ENCODE measurements around the gene RPL27. TPM values are rescaled to one million over a fixed set of nuclear protein-coding genes. Genes with fewer than 3 reads are reported as not detected.
A peak's percentile ranks its signal among the peaks of the same experiment; 100 is the strongest.

Gene RPL27
- total and polyA plus RNA-seq, 2 of the 8 experiments (the other 6 are each of a cell fraction or from before 2014, with no cell fraction given), result 1,415 to 3,779 TPM

DNA sequence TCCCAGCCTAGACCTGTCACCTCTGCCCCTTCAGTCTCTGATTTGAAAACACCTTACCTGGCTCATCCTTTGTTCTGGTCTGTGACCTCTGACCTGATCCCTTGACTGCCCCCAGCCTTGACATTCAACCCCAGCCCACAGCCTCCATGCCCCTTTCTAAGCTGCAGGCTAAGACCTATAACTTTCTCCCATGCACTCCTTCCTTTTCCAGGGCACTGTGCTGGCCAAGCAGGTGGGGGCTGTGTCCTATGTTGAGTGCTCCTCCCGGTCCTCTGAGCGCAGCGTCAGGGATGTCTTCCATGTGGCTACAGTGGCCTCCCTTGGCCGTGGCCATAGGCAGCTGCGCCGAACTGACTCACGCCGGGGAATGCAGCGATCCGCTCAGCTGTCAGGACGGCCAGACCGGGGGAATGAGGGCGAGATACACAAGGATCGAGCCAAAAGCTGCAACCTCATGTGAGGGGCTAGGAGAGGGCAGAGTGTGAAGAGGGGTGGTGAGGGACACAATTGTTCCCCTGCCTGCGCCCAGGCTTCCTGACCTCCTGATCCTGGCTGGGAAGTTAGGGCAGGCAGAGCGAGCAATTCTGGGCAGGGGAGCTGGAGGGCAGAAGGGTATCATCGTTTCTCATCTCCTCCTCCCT, 30.1 kb downstream of the RPL27 start:
- CTCF ChIA-PET (ENCODE audit: partially characterized antibody), result interaction anchor here (1.0 to 1.6 kb wide), 3 partner anchors 12 to 281 kb away, joined by 3 to 5 read pairs (median 4); no protein-coding TSS in a partner anchor
- no peak for TF ChIP-seq EGR1 (IDR thresholded peaks at IDR 0.05; ENCODE audit: borderline replicate concordance, low read depth, low read length)
- no peak for TF ChIP-seq GTF2F1 (IDR thresholded peaks at IDR 0.05; ENCODE audit: borderline replicate concordance, low read depth, low read length)
- no peak for TF ChIP-seq SP4 (IDR thresholded peaks at IDR 0.05; ENCODE audit: low read length)
- TF ChIP-seq TAF1 (IDR thresholded peaks at IDR 0.05; ENCODE audit: low read depth, low read length), result no peak
- TF ChIP-seq ASH2L (IDR thresholded peaks at IDR 0.05; ENCODE audit: low read length), result no peak
- TF ChIP-seq CBX5 (IDR thresholded peaks at IDR 0.05; ENCODE audit: low read depth, low read length), result no peak
- TF ChIP-seq SIN3A (conservative IDR thresholded peaks at IDR 0.05 in 1 of 2, IDR thresholded peaks at IDR 0.05 in 1 of 2; ENCODE audit: low read depth in 1 of 2, low read length in 2 of 2), result no peak
- TF ChIP-seq TBP (IDR thresholded peaks at IDR 0.05; ENCODE audit: low read depth, low read length), result no peak
- TF ChIP-seq, protein P1, sequence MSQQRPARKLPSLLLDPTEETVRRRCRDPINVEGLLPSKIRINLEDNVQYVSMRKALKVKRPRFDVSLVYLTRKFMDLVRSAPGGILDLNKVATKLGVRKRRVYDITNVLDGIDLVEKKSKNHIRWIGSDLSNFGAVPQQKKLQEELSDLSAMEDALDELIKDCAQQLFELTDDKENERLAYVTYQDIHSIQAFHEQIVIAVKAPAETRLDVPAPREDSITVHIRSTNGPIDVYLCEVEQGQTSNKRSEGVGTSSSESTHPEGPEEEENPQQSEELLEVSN (IDR thresholded peaks at IDR 0.05), result no peak

More for the DNA sequence above, 30.1 kb downstream of the RPL27 start:
- Histone ChIP-seq H3K4me1 (replicated peaks in 1 of 4; ENCODE audit: control insufficient read depth in 3 of 4, insufficient read depth in 4 of 4, low read length in 3 of 4) (peaks cover 16 to 24% (median 18%) of the 10 kb centered on the region in 4 experiments), H3K23ac (ENCODE audit: insufficient read length) (no peak overlapping the region), H2AFZ (ENCODE audit: low read length) (no peak overlapping the region), H2BK20ac (ENCODE audit: low read length) (peak overlapping the region; percentile 15), H3K9me3 (ENCODE audit: insufficient read depth in 2 of 2, low read depth in 1 of 2, low read length in 1 of 2) (no peaks in the 10 kb centered on the region), H4K20me1 (replicated peaks in 1 of 2; ENCODE audit: control insufficient read depth in 1 of 2, insufficient read depth in 2 of 2, low read length in 2 of 2) (no peaks in the 10 kb centered on the region), H3K4me2 (ENCODE audit: insufficient read depth in 1 of 2, low read depth in 2 of 2, low read length in 2 of 2) (peak overlapping the region; percentile 64 to 69), H4K5ac (ENCODE audit: insufficient read length, low read depth, low read length) (no peak overlapping the region), H2BK120ac (replicated peaks; ENCODE audit: low read depth, low read length) (no peak overlapping the region), H2BK15ac (ENCODE audit: low read length) (peak overlapping the region; percentile 88; the same call in 1 of the 2 replicates), H2BK5ac (ENCODE audit: low read depth, low read length) (peak overlapping the region; percentile 75), H3K27me3 (replicated peaks in 1 of 4; ENCODE audit: control insufficient read depth in 3 of 4, extremely low read depth in 1 of 4, insufficient read depth in 3 of 4, low read length in 3 of 4) (no peaks in the 10 kb centered on the region), H3K27ac (ENCODE audit: low read depth, low read length) (no peak overlapping the region; the same call in 1 of the 2 replicates), H2AK5ac (ENCODE audit: low read depth, low read length) (peak overlapping the region; percentile 75), H3K56ac (replicated peaks; ENCODE audit: insufficient read length, low read depth, low read length) (no peak overlapping the region), H3K36me3 (ENCODE audit: control insufficient read depth in 2 of 4, insufficient read depth in 4 of 4, low read length in 3 of 4) (peaks cover 0 to 22% (median 4%) of the 10 kb centered on the region in 4 experiments; a peak in 2 of 8 replicates), H3K79me1 (ENCODE audit: low read depth, low read length) (no peaks in the 10 kb centered on the region; the same call in 1 of the 2 replicates), H3K18ac (ENCODE audit: extremely low read depth, low read length) (peak overlapping the region; percentile 67), H3K9ac (replicated peaks in 1 of 4; ENCODE audit: extremely low read depth in 1 of 4, low read depth in 3 of 4, low read length in 3 of 4) (no peak overlapping the region), H4K8ac (ENCODE audit: extremely low read depth, insufficient read depth, low read length) (no peak overlapping the region), H4K91ac (replicated peaks; ENCODE audit: insufficient read length, low read length) (peak overlapping the region; percentile 54), H3K79me2 (ENCODE audit: control insufficient read depth in 1 of 2, insufficient read depth in 2 of 2, low read length in 2 of 2) (peaks cover 0 to 6% of the 10 kb centered on the region in 2 experiments; a peak in 2 of 4 replicates), H3K23me2 (ENCODE audit: low read depth, low read length) (peaks cover 3% of the 10 kb centered on the region; the same call in 1 of the 2 replicates), H3K4ac (replicated peaks; ENCODE audit: insufficient read length, low read depth, low read length) (no peak overlapping the region), H3K14ac (ENCODE audit: insufficient read length) (no peak overlapping the region), H3K4me3 (ENCODE audit: extremely low read depth in 1 of 4, insufficient read depth in 2 of 4, low read depth in 3 of 4, low read length in 4 of 4) (no peak overlapping the region), H2BK12ac (ENCODE audit: low read depth, low read length) (peak overlapping the region; percentile 92; the same call in 1 of the 2 replicates)
- FAIRE-seq, result no peak
- POLR2A ChIA-PET (ENCODE audit: partially characterized antibody), result interaction anchor here (1.3 to 10.8 kb wide), 4 partner anchors 13 to 287 kb away, joined by 3 to 61 read pairs (median 16); partner anchors contain the start of gene RPL27
- 93% methylated on average over 17 of the region's 17 CpGs; no CpG with 5 or more reads in 1 of the 2 experiments for WGBS, 2 experiments (ENCODE audit: extremely low coverage in 1 of 2, insufficient coverage in 1 of 2, insufficient read length in 1 of 2, insufficient replicate concordance in 2 of 2, low coverage in 1 of 2, low lambda C conversion rate in 2 of 2, missing lambda C conversion rate in 1 of 2)
- DNase-seq (ENCODE audit: low read depth in 1 of 2, low spot score in 2 of 2), result no peak

All from H1 (cell line).